Prostate gland (tissue), 2 donors: Measurements from ENCODE around the gene IL1RAPL1.

ENCODE experiments used
- CTCF ChIP-seq, 4 experiments: fragments of 200-600 bp in 2 of 4; fragments of 450-650 bp in 2 of 4; sonication (generic) in 2 of 4; IDR thresholded peaks; 1 replicate in 3 of 4; 2 replicates in 1 of 4; pipeline ENCODE4 v1.5.1; 2016 to 2019; ENCODE audit warnings: antibody characterized with exemption in 4 of 4, mild to moderate bottlenecking in 2 of 4, moderate library complexity in 2 of 4
- POLR2A ChIP-seq: fragments of 450-650 bp; IDR thresholded peaks from one replicate; pipeline ENCODE4 v1.6.1; 2016; ENCODE audit warnings: antibody characterized with exemption, mild to moderate bottlenecking

GRCh38 chrX:29662759-29663503, 1075.7 kb downstream of the IL1RAPL1 start:
- no peak for TF ChIP-seq POLR2A
- no peak for TF ChIP-seq CTCF (IDR thresholded peaks at IDR 0.05)
